H1 (cell line): Measurements from ENCODE around the gene TNXB. TPM values are rescaled to one million over a fixed set of nuclear protein-coding genes. Genes with fewer than 3 reads are reported as not detected.
A peak's percentile ranks its signal among the peaks of the same experiment; 100 is the strongest.

ENCODE experiments used
- CTCF ChIA-PET: fragments of 300-600 bp; sonication (Branson Sonifier 250); formaldehyde crosslinking; loops from one replicate; lab custom pipeline; 2021; ENCODE audit not compliant: partially characterized antibody; lab: Charles Lee
- POLR2A ChIA-PET: fragments of 300-600 bp; sonication (Branson Sonifier 250); formaldehyde crosslinking; loops from one replicate; lab custom pipeline; 2021; ENCODE audit warnings: inconsistent platforms; ENCODE audit not compliant: partially characterized antibody; lab: Charles Lee
- DNase-seq, 2 experiments: peaks; one replicate each; pipeline versions ENCODE4 v3.0.0 to v3.0.0-alpha.2; 2010 to 2022; ENCODE audit warnings: low spot score in 2 of 2, low read depth in 1 of 2, mixed read lengths in 1 of 2
- FAIRE-seq: peaks from 2 replicates; lab custom pipeline; 2011; peaks lifted over from hg19 to GRCh38; lab: Jason Lieb, UNC
- H2AFZ ChIP-seq: 2 replicates; pipeline ENCODE4 v1.8.1; 2012; ENCODE audit warnings: low read length, inconsistent platforms
- H2AK5ac ChIP-seq: 2 replicates; pipeline ENCODE4 v1.6.1; 2013; ENCODE audit warnings: low read depth, low read length
- H2BK120ac ChIP-seq: replicated peaks from 2 replicates; pipeline ENCODE3; 2013; ENCODE audit warnings: low read depth, low read length, inconsistent platforms
- H2BK12ac ChIP-seq: 2 replicates; pipeline ENCODE4 v1.6.1; 2013; ENCODE audit warnings: low read depth, low read length
- H2BK15ac ChIP-seq: 2 replicates; pipeline ENCODE4 v1.6.1; 2013; ENCODE audit warnings: low read length
- H2BK20ac ChIP-seq: 2 replicates; pipeline ENCODE4 v1.6.1; 2013; ENCODE audit warnings: low read length
- H2BK5ac ChIP-seq: 2 replicates; pipeline ENCODE4 v1.6.1; 2013; ENCODE audit warnings: low read depth, low read length
- H3K14ac ChIP-seq: 2 replicates; pipeline ENCODE4 v1.6.1; 2013; ENCODE audit warnings: inconsistent platforms; ENCODE audit not compliant: insufficient read length
- H3K18ac ChIP-seq: 2 replicates; pipeline ENCODE4 v1.6.1; 2013; ENCODE audit warnings: low read length; ENCODE audit errors: extremely low read depth
- H3K23ac ChIP-seq: 2 replicates; pipeline ENCODE4 v1.6.1; 2013; ENCODE audit warnings: inconsistent platforms; ENCODE audit not compliant: insufficient read length
- H3K23me2 ChIP-seq: 2 replicates; pipeline ENCODE4 v1.6.1; 2013; ENCODE audit warnings: low read depth, low read length
- H3K27ac ChIP-seq: 2 replicates; pipeline ENCODE4 v1.6.1; 2011; ENCODE audit warnings: low read depth, low read length, inconsistent platforms
- H3K27me3 ChIP-seq, 4 experiments: replicated peaks in 1 of 4; 1 replicate in 1 of 4; 2 replicates in 3 of 4; pipeline versions ENCODE4 v1.6.1 to v1.8.1; 2011 to 2013; ENCODE audit warnings: low read length in 3 of 4, mild to moderate bottlenecking in 3 of 4, inconsistent platforms in 2 of 4, mixed read lengths in 2 of 4, moderate library complexity in 1 of 4; ENCODE audit not compliant: control insufficient read depth in 3 of 4, insufficient read depth in 3 of 4; ENCODE audit errors: extremely low read depth in 1 of 4
- H3K36me3 ChIP-seq, 4 experiments: 2 replicates each; pipeline versions ENCODE4 v1.6.1 to v1.8.1; 2011 to 2013; ENCODE audit warnings: mild to moderate bottlenecking in 4 of 4, low read length in 3 of 4, moderate library complexity in 2 of 4, control low read depth in 1 of 4, inconsistent platforms in 1 of 4; ENCODE audit not compliant: insufficient read depth in 4 of 4, control insufficient read depth in 2 of 4
- H3K4ac ChIP-seq: replicated peaks from 2 replicates; pipeline ENCODE3; 2013; ENCODE audit warnings: low read length, low read depth, mixed read lengths, inconsistent platforms; ENCODE audit not compliant: insufficient read length
- H3K4me1 ChIP-seq, 4 experiments: replicated peaks in 1 of 4; 1 replicate in 1 of 4; 2 replicates in 3 of 4; pipeline versions ENCODE4 v1.6.1 to v1.8.1; 2011 to 2013; ENCODE audit warnings: low read length in 3 of 4, inconsistent platforms in 2 of 4, mixed read lengths in 1 of 4; ENCODE audit not compliant: insufficient read depth in 4 of 4, control insufficient read depth in 3 of 4
- H3K4me2 ChIP-seq, 2 experiments: 2 replicates each; pipeline versions ENCODE4 v1.6.1 to v1.8.1; 2011 to 2013; ENCODE audit warnings: low read depth in 2 of 2, low read length in 2 of 2, control low read depth in 1 of 2, inconsistent platforms in 1 of 2, mild to moderate bottlenecking in 1 of 2; ENCODE audit not compliant: insufficient read depth in 1 of 2
- H3K4me3 ChIP-seq, 4 experiments: fragments of 200-600, 300-600 bp in 1 of 4; sonication (generic), shearing (Covaris generic), sonication (Bioruptor Twin) in 1 of 4; 2 replicates each; pipeline versions ENCODE4 v1.5.1 to v1.8.1; 2011 to 2016; ENCODE audit warnings: low read length in 4 of 4, low read depth in 3 of 4, control low read depth in 2 of 4, inconsistent platforms in 2 of 4, mild to moderate bottlenecking in 2 of 4, mixed read lengths in 1 of 4, moderate library complexity in 1 of 4; ENCODE audit not compliant: insufficient read depth in 2 of 4; ENCODE audit errors: extremely low read depth in 1 of 4
- H3K56ac ChIP-seq: replicated peaks from 2 replicates; pipeline ENCODE3; 2013; ENCODE audit warnings: low read depth, mild to moderate bottlenecking, mixed read lengths, low read length, inconsistent platforms; ENCODE audit not compliant: insufficient read length
- H3K79me1 ChIP-seq: 2 replicates; pipeline ENCODE4 v1.6.1; 2013; ENCODE audit warnings: low read depth, low read length, control low read depth
- H3K79me2 ChIP-seq, 2 experiments: 2 replicates each; pipeline versions ENCODE4 v1.6.1 to v1.8.1; 2012 to 2013; ENCODE audit warnings: low read length in 2 of 2, mild to moderate bottlenecking in 2 of 2, inconsistent platforms in 1 of 2; ENCODE audit not compliant: insufficient read depth in 2 of 2, control insufficient read depth in 1 of 2
- H3K9ac ChIP-seq, 4 experiments: replicated peaks in 1 of 4; 1 replicate in 1 of 4; 2 replicates in 3 of 4; pipeline versions ENCODE4 v1.6.1 to v1.8.1; 2011 to 2013; ENCODE audit warnings: low read depth in 3 of 4, low read length in 3 of 4, control low read depth in 2 of 4, mild to moderate bottlenecking in 2 of 4, moderate library complexity in 2 of 4, inconsistent platforms in 1 of 4; ENCODE audit errors: extremely low read depth in 1 of 4
- H3K9me3 ChIP-seq, 2 experiments: 2 replicates each; pipeline versions ENCODE4 v1.6.1 to v1.8.1; 2012 to 2013; ENCODE audit warnings: mild to moderate bottlenecking in 2 of 2, moderate library complexity in 2 of 2, control low read depth in 1 of 2, inconsistent platforms in 1 of 2, low read depth in 1 of 2, low read length in 1 of 2, mixed read lengths in 1 of 2; ENCODE audit not compliant: insufficient read depth in 2 of 2
- H4K20me1 ChIP-seq, 2 experiments: replicated peaks in 1 of 2; 2 replicates each; pipeline versions ENCODE3 to v1.8.1; 2011 to 2013; ENCODE audit warnings: inconsistent platforms in 2 of 2, low read length in 2 of 2, mild to moderate bottlenecking in 1 of 2; ENCODE audit not compliant: insufficient read depth in 2 of 2, control insufficient read depth in 1 of 2
- H4K5ac ChIP-seq: 2 replicates; pipeline ENCODE4 v1.6.1; 2013; ENCODE audit warnings: low read length, low read depth, mixed read lengths, inconsistent platforms; ENCODE audit not compliant: insufficient read length
- H4K8ac ChIP-seq: 2 replicates; pipeline ENCODE4 v1.8.0; 2013; ENCODE audit warnings: mild to moderate bottlenecking, moderate library complexity, low read length, inconsistent platforms; ENCODE audit not compliant: insufficient read depth; ENCODE audit errors: extremely low read depth
- H4K91ac ChIP-seq: replicated peaks from 2 replicates; pipeline ENCODE3; 2013; ENCODE audit warnings: low read length, mixed read lengths, inconsistent platforms; ENCODE audit not compliant: insufficient read length
- CHD1 ChIP-seq: IDR thresholded peaks from 2 replicates; pipeline ENCODE4 v1.6.1; 2012; ENCODE audit warnings: low read depth, low read length, improper control_type of control experiment
- CTCF ChIP-seq, 3 experiments: IDR thresholded peaks; 1 replicate in 2 of 3; 2 replicates in 1 of 3; pipeline versions ENCODE4 v1.5.1 to v1.6.1; 2011; ENCODE audit warnings: low read length in 3 of 3, mild to moderate bottlenecking in 3 of 3, inconsistent platforms in 2 of 3, low read depth in 1 of 3, moderate library complexity in 1 of 3; ENCODE audit not compliant: insufficient read depth in 1 of 3; ENCODE audit errors: control extremely low read depth in 1 of 3
- POLR2A ChIP-seq, 2 experiments: IDR thresholded peaks; 1 replicate in 1 of 2; 2 replicates in 1 of 2; pipeline ENCODE4 v1.6.1; 2011; ENCODE audit warnings: low read depth in 2 of 2, low read length in 2 of 2, mild to moderate bottlenecking in 2 of 2; ENCODE audit errors: control extremely low read depth in 1 of 2
- POU5F1 ChIP-seq: IDR thresholded peaks from 2 replicates; pipeline ENCODE4 v1.6.1; 2011; ENCODE audit warnings: low read depth, mild to moderate bottlenecking, low read length, moderate library complexity
- SIX5 ChIP-seq: IDR thresholded peaks from 2 replicates; pipeline ENCODE4 v1.6.1; 2011; ENCODE audit warnings: mild to moderate bottlenecking, low read depth, low read length
- WGBS, 2 experiments: shearing (Covaris generic) in 1 of 2; methylation state at CpG; one replicate each; pipeline versions ENCODE4 v1.1.6 to v1.1.7; 2013 to 2015; ENCODE audit warnings: low lambda C conversion rate in 2 of 2, mixed read lengths in 2 of 2, inconsistent platforms in 1 of 2, low coverage in 1 of 2, missing lambda C conversion rate in 1 of 2; ENCODE audit not compliant: insufficient replicate concordance in 2 of 2, insufficient coverage in 1 of 2, insufficient read length in 1 of 2; ENCODE audit errors: extremely low coverage in 1 of 2, missing lambda C conversion rate in 1 of 2; 5-methylcytosine and 5-hydroxymethylcytosine counted together
- polyA plus RNA-seq, 7 experiments: library from polyadenylated mRNA; depleted of rRNA in 3 of 7; stranded (reverse) in 5 of 7; unstranded in 2 of 7; fragments of >200 nt in 5 of 7; fragments of 200-250 nt in 2 of 7; gene quantifications; 1 replicate in 5 of 7; 2 replicates in 1 of 7; 4 replicates in 1 of 7; pipeline versions ENCODE4 v1.2.1 to v1.2.3, GENCODE V29; 2011 to 2013; ENCODE audit warnings: missing spikeins in 2 of 7, mixed read lengths in 2 of 7
- total RNA-seq: library from RNA; stranded (reverse); fragmentation: NEBNext Ultra II Directional; extraction: Animal tissue kit (Norgen Biotek cat#: 25700); gene quantifications from 2 replicates; pipeline ENCODE4 v1.2.1, GENCODE V29; 2021
- TF ChIP-seq, protein P1 (sequence below): IDR thresholded peaks from 2 replicates; pipeline ENCODE4 v1.6.1; 2011; ENCODE audit warnings: low read length, improper control_type of control experiment

TNXB gene
- total and polyA plus RNA-seq, 2 of the 8 experiments (the other 6 are each of a cell fraction or from before 2014, with no cell fraction given) = 3.1 to 4.8 TPM

- peaks cover 3 to 19% (median 8%) of the 10 kb centered on the region in 4 experiments; a peak in 6 of 7 replicates for H3K4me1 ChIP-seq
- no peak overlapping the region; the same call in 1 of the 2 replicates for H2BK5ac ChIP-seq
- H4K8ac ChIP-seq = peak overlapping the region; percentile 87; the same call in 1 of the 2 replicates
- H3K14ac ChIP-seq = no peak overlapping the region
- no peak overlapping the region for H2BK15ac ChIP-seq
- peaks cover 0 to 12% of the 10 kb centered on the region in 2 experiments; a peak in 1 of 4 replicates for H3K79me2 ChIP-seq
- POLR2A ChIA-PET = interaction anchor here (0.6 to 6.5 kb wide), 19 partner anchors 9 to 170 kb away, joined by 3 to 70 read pairs (median 6); partner anchors contain the start of genes AGPAT1, DXO, PRRT1 and RNF5
- H3K36me3 ChIP-seq = peaks cover 0 to 7% (median 2%) of the 10 kb centered on the region in 4 experiments; a peak in 3 of 8 replicates
- FAIRE-seq (no peak), DNase-seq (no peak)
- no peak overlapping the region for H4K5ac ChIP-seq
- peak overlapping the region; percentile 89; the same call in 1 of the 2 replicates for H3K18ac ChIP-seq
- H3K4me2 ChIP-seq = peak overlapping the region; percentile 82 to 91
- H4K20me1 ChIP-seq = no peaks in the 10 kb centered on the region
- no peak overlapping the region for H2AFZ ChIP-seq
- 0 out of 2 replicates have a peak overlapping the region, but pooled peaks have one; percentile 40 for H2AK5ac ChIP-seq
- H3K23ac ChIP-seq = no peak overlapping the region
- H3K9ac ChIP-seq = peak overlapping the region in 3 of 4 experiments; percentile 14 to 70 (median 40); a peak in 4 of 7 replicates
- H3K4me3 ChIP-seq = peak overlapping the region; percentile 75 to 94 (median 82)
- H2BK20ac ChIP-seq = no peak overlapping the region
- WGBS, 2 experiments = 48% methylated on average over 22 of the region's 22 CpGs; no CpG with 5 or more reads in 1 of the 2 experiments
- CTCF ChIA-PET = interaction anchor here (1.0 to 5.6 kb wide), 11 partner anchors 11 to 176 kb away, joined by 3 to 76 read pairs (median 4); partner anchors contain the start of gene PRRT1
- H3K9me3 ChIP-seq = no peaks in the 10 kb centered on the region
- H3K56ac ChIP-seq = no peak overlapping the region
- no peaks in the 10 kb centered on the region for H3K27me3 ChIP-seq
- H3K23me2 ChIP-seq = peaks cover 5% of the 10 kb centered on the region
- TF ChIP-seq, protein P1, sequence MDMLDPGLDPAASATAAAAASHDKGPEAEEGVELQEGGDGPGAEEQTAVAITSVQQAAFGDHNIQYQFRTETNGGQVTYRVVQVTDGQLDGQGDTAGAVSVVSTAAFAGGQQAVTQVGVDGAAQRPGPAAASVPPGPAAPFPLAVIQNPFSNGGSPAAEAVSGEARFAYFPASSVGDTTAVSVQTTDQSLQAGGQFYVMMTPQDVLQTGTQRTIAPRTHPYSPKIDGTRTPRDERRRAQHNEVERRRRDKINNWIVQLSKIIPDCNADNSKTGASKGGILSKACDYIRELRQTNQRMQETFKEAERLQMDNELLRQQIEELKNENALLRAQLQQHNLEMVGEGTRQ = no peak
- TF ChIP-seq SIX5 = 0 out of 2 replicates have a peak, but pooled peaks have one; percentile 3
- TF ChIP-seq CHD1 = no peak
- TF ChIP-seq CTCF (IDR thresholded peaks at IDR 0.05; ENCODE audit: control extremely low read depth in 1 of 3, insufficient read depth in 1 of 3, low read depth in 1 of 3, low read length in 3 of 3) = no peak
- TF ChIP-seq POLR2A (IDR thresholded peaks at IDR 0.05; ENCODE audit: control extremely low read depth in 1 of 2, low read depth in 2 of 2, low read length in 2 of 2) = no peak
- TF ChIP-seq POU5F1 = no peak
- no peak overlapping the region for H4K91ac ChIP-seq
- H2BK120ac ChIP-seq = peak overlapping the region; percentile 19
- 0 out of 2 replicates have a peak overlapping the region, but pooled peaks have one; percentile 50 for H2BK12ac ChIP-seq
- peak overlapping the region; percentile 34; the same call in 1 of the 2 replicates for H3K27ac ChIP-seq
- peak overlapping the region; percentile 28 for H3K4ac ChIP-seq
- peaks cover 2% of the 10 kb centered on the region; the same call in 1 of the 2 replicates for H3K79me1 ChIP-seq
Observed at GRCh38 chr6:32129297-32130088, 20.4 kb upstream of the TNXB start.
